GM19099 (cell line): ENCODE data around the gene MCM3AP.

ENCODE experiments used
- POLR2A ChIP-seq: IDR thresholded peaks from 3 replicates; pipeline ENCODE4 v1.6.1; 2011; ENCODE audit warnings: low read depth; ENCODE audit not compliant: insufficient read length; ENCODE audit errors: extremely low read depth

Gene MCM3AP

DNA sequence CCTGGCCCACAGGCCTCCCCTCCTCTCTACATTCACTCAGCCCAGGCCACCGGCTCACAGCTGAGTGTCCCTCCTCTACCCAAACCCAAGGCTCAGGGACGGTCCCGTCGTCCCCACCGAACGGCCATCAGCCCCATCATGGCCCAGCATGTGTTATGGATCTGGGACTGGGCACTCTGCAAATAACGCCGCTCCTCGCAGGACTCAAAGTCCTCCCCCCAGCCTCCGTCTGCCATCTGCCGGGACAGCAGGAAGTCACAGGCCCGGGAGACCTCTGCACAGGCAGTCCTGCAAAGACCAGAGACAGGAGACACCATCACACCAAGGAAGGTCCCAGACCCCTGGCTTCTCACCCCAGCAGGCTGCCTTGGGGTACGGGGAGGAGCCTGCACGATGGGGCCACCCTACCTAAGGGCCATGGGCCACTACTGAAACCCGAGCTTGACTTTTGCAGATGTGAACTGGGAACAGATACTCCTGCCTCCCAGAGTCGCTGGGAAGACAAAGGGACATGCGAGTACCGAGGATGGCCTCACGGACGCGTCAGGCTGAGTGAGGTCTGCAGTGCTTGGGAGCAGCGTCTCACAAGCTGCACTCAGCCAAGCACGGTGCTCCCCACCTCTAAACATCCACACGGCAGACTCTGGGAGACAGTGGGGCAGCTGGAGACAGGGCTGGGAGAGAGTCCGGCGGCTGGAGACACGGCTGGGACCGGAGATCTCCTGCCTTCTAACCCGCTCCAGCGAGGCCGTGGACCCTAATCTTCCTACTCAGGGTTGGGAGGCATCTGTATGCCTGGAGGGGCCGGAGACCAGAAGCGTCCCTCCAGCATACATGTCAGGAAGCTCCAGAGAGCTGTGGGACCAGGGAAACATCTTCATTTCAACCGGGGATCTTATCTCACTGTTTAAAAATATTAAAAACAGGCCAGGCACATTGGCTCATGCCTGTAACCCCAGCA lies 90.8 kb downstream of the MCM3AP start:
- TF ChIP-seq POLR2A: no peak

DNA sequence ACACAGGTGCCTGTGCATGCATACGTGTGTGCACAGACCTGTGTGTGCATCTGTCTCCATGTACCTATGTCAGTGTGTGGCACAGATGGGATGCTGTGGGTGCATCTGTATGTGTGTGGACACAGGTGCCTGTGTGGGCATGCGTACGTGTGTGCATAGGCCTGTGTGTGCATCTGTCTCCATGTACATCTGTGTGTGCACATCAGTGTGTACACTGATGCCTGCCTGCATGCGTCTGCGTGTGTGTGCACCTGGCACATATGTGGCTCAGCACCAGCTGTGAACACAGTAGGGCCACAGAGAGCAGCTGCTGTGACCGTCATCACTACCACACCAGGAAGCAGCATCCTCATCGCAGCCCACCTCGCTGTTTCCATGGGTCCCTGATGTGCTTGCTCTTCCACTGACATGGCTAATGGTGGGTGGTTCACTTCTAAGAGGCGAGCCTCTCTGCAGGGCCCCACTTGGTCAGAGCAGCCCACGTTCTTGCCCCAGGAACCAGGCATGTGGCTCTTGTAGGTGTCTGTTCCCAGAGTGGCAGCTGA lies 91.5 kb downstream of the MCM3AP start:
- TF ChIP-seq POLR2A: no peak

GRCh38 chr21:46191686-46192575 lies 93.5 kb downstream of the MCM3AP start:
- no peak for TF ChIP-seq POLR2A

DNA sequence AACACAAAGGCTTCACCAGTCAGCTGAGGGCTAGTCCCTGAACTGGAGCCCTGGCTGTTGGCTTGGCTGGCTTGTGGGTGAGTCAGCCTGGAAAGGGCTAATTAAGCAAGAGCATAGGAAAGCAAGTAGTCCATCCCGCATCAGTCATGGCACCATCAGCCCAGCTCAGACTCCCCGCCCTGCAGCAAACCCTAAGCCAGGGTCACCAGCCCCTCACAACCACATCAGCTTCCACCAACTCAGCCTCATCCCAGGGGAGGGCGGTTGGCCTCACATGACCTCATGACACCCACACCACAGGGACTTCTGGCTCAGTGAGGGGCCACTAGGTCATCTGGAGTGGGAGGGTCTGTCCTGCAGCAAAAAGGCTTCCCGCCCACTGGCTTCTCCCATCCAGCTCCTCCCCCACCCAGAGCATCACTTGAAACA lies 94.1 kb downstream of the MCM3AP start:
- TF ChIP-seq POLR2A: no peak

DNA sequence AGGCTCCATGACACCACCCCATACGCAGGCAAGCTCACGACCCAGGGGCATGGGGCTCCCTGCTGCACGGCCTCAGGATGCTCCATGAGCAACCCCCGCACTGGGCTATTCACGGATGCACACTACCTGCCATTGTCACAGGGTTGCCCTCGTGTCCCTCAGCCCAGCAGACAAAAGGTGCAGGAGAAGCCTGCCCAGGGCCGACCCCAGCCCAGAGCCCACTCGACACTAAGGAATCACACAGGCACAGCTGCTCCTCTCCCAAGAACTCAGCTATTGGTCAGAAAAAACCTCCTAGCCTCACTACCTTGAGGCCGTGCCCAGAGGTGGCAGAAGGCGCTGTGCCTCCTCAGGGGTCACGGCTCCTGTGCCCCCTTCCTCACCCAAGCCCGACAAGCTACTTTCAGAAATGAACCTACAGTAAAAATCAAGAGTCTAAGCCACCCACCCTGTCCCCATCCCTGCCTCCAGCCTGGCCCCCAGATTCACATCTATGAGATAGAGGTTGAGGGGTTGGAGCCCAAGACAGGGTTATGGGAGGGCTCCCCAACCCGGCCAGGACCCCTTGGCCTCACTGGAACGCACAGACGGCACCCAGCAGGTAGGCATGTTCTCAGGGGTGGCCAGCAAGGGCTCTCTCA lies 94.8 kb downstream of the MCM3AP start:
- TF ChIP-seq POLR2A: no peak

GRCh38 chr21:46189959-46190490 lies 95.4 kb downstream of the MCM3AP start:
- TF ChIP-seq POLR2A: no peak

- no peak for TF ChIP-seq POLR2A
These were observed 96.0 kb downstream of the MCM3AP start for GRCh38 chr21:46189213-46189958.

DNA sequence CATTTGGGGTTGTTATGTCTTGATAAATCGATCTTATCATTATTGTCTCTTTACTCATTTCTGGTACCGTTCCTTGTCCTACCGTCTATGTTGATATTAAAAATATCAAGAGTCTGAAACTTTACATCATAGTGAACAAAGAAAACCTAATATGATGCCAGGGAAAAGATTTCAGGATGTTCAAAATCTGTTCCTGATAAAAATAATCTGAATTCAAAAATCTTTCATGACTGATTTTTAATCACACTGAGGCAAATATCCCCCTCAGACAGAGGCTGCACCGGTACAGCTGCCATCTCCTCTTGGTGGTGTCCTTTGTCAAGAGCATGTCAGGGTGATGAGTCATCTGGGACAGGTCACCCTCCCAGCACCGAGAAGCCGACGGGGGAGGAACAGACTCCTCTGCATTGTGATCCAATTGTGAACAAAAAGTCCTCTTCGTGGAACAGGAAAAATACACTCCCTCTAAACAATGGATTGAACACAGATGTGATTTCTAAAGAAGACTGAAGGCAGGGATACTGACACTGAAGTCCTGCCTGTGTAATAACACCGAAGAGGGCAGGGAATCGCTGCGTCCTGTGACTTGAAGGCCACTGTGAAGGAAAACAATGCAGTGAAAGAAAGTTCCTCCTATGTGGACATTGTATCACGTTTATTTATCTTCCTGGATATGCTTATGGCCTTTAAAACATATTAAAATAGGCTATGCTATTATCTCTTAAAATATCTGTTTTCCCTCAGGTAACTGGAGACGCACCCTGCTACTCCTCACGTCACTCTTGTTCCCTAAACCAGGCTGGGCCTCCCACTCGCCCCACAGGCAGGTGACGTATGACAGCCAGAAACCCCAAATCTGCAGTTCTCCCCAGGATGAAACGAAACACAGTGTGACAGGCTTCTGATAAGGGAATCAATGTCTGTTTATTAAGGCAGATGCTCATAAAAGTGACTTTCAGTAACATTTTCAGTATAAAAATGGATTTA lies 96.9 kb downstream of the MCM3AP start:
- no peak for TF ChIP-seq POLR2A

DNA sequence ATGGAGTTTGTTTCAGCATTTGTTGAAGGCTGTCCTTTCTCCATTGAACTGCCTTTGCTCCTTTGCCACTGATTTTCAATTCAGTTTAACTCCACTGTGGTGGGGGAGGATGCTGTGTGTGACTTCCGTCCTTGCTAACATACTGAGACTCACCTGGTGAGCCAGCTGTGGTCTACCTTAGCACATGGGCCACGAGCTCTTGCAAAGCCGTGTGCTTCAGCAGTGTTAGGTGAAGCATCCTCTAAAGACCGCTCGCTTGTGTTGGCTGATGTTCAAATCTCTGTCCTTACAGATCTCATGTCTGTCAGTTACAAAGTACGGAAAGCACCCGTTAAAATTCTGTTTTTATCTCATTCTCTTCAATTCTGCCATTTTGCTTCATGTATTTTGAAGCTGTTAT lies 97.6 kb downstream of the MCM3AP start:
- no peak for TF ChIP-seq POLR2A

DNA sequence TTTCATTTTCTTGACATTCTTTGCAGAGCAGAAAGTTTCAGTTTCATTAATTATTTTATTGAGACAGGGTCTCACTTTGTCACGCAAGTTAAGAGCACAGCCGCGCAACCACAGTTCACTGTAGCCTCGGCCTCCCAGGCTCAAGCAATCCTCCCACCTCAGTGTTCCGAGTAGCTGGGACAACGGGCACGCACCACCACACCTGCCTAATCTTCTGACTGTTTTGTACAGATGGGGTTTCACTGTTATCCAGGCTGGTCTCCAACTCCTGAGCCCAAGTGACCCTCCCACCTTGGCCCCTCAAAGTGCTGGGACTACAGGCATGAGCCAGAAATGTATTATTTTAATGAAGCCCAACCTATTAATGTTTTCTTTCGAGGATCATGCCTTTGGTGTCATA lies 98.2 kb downstream of the MCM3AP start:
- TF ChIP-seq POLR2A: no peak

DNA sequence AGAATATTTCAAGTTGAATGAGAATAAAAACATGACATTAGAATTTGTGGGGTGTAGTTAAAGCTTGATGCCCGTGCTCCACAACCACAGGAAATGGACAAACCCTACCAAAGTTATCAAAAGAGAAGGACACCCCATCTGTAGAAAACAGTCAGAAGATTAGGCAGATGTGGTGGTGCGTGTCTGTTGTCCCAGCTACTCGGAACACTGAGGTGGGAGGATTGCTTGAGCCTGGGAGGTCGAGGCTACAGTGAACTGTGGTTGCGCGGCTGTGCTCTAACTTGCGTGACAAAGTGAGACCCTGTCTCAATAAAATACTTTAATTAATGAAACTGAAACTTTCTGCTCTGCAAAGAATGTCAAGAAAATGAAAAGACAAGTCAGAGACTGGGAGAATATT lies 99.7 kb downstream of the MCM3AP start:
- TF ChIP-seq POLR2A: no peak
